ENCODE results near the gene PPP1R14D.

The PPP1R14D gene

GRCh38 chr15:40789119-40789518 lies 39.4 kb downstream of the PPP1R14D start:
- Histone ChIP-seq H3K27me3 (ENCODE audit: insufficient read depth, poor library complexity, severe bottlenecking) (no peaks in the 10 kb centered on the region), H3K27ac (replicated peaks) (no peak overlapping the region), H3K4me3 (replicated peaks; ENCODE audit: insufficient read depth, low read length) (no peak overlapping the region)
- TF ChIP-seq GABPA (IDR thresholded peaks at IDR 0.05; ENCODE audit: low read depth) (no peak), SPI1 (IDR thresholded peaks at IDR 0.05; ENCODE audit: borderline replicate concordance, low read depth) (no peak), CTCF (IDR thresholded peaks at IDR 0.05; ENCODE audit: insufficient read depth, low read length) (no peak), REST (IDR thresholded peaks at IDR 0.05; ENCODE audit: insufficient replicate concordance, low read depth) (no peak), POLR2AphosphoS5 (IDR thresholded peaks at IDR 0.05; ENCODE audit: low read depth) (no peak)
- DNase-seq (ENCODE audit: low read depth in 1 of 2, low spot score in 1 of 2): no peak

- TF ChIP-seq REST (IDR thresholded peaks at IDR 0.05; ENCODE audit: insufficient replicate concordance, low read depth) (no peak), GABPA (IDR thresholded peaks at IDR 0.05; ENCODE audit: low read depth) (no peak), CTCF (IDR thresholded peaks at IDR 0.05; ENCODE audit: insufficient read depth, low read length) (no peak)
- DNase-seq (ENCODE audit: low read depth in 1 of 2, low spot score in 1 of 2): no peak
Observed at GRCh38 chr15:40787991-40788390, 40.5 kb downstream of the PPP1R14D start.

GRCh38 chr15:40787344-40787841 lies 41.1 kb downstream of the PPP1R14D start:
- no peaks in the 10 kb centered on the region for H3K27me3 ChIP-seq (ENCODE audit: insufficient read depth, poor library complexity, severe bottlenecking)
- no peak for TF ChIP-seq CTCF (IDR thresholded peaks at IDR 0.05; ENCODE audit: insufficient read depth, low read length)
- TF ChIP-seq REST (IDR thresholded peaks at IDR 0.05; ENCODE audit: insufficient replicate concordance, low read depth): no peak
- TF ChIP-seq GABPA (IDR thresholded peaks at IDR 0.05; ENCODE audit: low read depth): no peak
- peak; percentile 51; the same call in 1 of the 2 replicates for TF ChIP-seq POLR2AphosphoS5 (IDR thresholded peaks at IDR 0.05; ENCODE audit: low read depth)
- peak; percentile 69 to 99 for DNase-seq (ENCODE audit: low read depth in 1 of 2, low spot score in 1 of 2)
- no peak overlapping the region for H3K4me3 ChIP-seq (replicated peaks; ENCODE audit: insufficient read depth, low read length)
- no peak overlapping the region for H3K27ac ChIP-seq (replicated peaks)

More at GRCh38 chr15:40787991-40788390, 40.5 kb downstream of the PPP1R14D start:
- Histone ChIP-seq H3K27ac (replicated peaks) (no peak overlapping the region), H3K27me3 (ENCODE audit: insufficient read depth, poor library complexity, severe bottlenecking) (no peaks in the 10 kb centered on the region), H3K4me3 (replicated peaks; ENCODE audit: insufficient read depth, low read length) (no peak overlapping the region)

Measured in HL-60 (cell line).